ENCODE measurements around the gene DACT2. TPM values are rescaled to one million over a fixed set of nuclear protein-coding genes. Genes with fewer than 3 reads are reported as not detected.
"Not testable (repeated sequence)": the region's sequence is repeated elsewhere in the genome, so short reads cannot be mapped to it uniquely, and the experiment has no call there.

Gene DACT2
- polyA plus RNA-seq, 5 donors, result 27.0 to 55.1 (median 41.5) TPM

- no peak for DNase-seq
Observed at GRCh38 chr6:168305863-168306262, 13.7 kb downstream of the DACT2 start.

- no peak for DNase-seq
Observed at GRCh38 chr6:168305096-168305749, 14.4 kb downstream of the DACT2 start.

- no peak for DNase-seq
Observed at GRCh38 chr6:168304752-168305015, 14.9 kb downstream of the DACT2 start.

- no peak for DNase-seq
Observed at GRCh38 chr6:168303982-168304751, 15.4 kb downstream of the DACT2 start.

- DNase-seq, result no peak
Observed at GRCh38 chr6:168302534-168302933, 17.0 kb downstream of the DACT2 start.

- no peak for DNase-seq
Observed at GRCh38 chr6:168301648-168302398, 17.8 kb downstream of the DACT2 start.

GRCh38 chr6:168300975-168301647 is 18.5 kb downstream of the DACT2 start:
- DNase-seq, result no peak

- DNase-seq, result no peak
Observed at GRCh38 chr6:168299541-168300511, 19.8 kb downstream of the DACT2 start.

- DNase-seq, result no peak
Observed at GRCh38 chr6:168297643-168298042, 21.9 kb downstream of the DACT2 start.

GRCh38 chr6:168294901-168295300 is 24.7 kb downstream of the DACT2 start:
- DNase-seq, result no peak

- no peak for DNase-seq
Observed at GRCh38 chr6:168293636-168294530, 25.7 kb downstream of the DACT2 start.

- DNase-seq, result peak; percentile 64 to 69
Observed at GRCh38 chr6:168292826-168293225, 26.8 kb downstream of the DACT2 start.

GRCh38 chr6:168291450-168291849 is 28.1 kb downstream of the DACT2 start:
- DNase-seq, result no peak

GRCh38 chr6:168290095-168290494 is 29.5 kb downstream of the DACT2 start:
- no peak for DNase-seq

GRCh38 chr6:168289571-168289962 is 30.0 kb downstream of the DACT2 start:
- DNase-seq, result no peak

GRCh38 chr6:168288781-168289570 is 30.6 kb downstream of the DACT2 start:
- DNase-seq, result no peak

- DNase-seq, result not testable (repeated sequence)
Observed at GRCh38 chr6:168287460-168287859, 32.1 kb downstream of the DACT2 start.

GRCh38 chr6:168286771-168287446 is 32.7 kb downstream of the DACT2 start:
- not testable (repeated sequence) for DNase-seq

GRCh38 chr6:168286116-168286515 is 33.5 kb downstream of the DACT2 start:
- DNase-seq, result no peak

Measured in right lung (tissue), 5 donors.